HEK293T (cell line): ENCODE results near the gene CCDC102A.
"Not testable (repeated sequence)": the region's sequence is repeated elsewhere in the genome, so short reads cannot be mapped to it uniquely, and the experiment has no call there.

ENCODE experiments used
- CTCF ChIA-PET: fragments of 350-600 bp; formaldehyde crosslinking; extraction: SDS; loops from one replicate; lab custom pipeline; 2021; ENCODE audit warnings: antibody characterized with exemption, inconsistent platforms; lab: Yijun Ruan, JAX
- POLR2A ChIA-PET: fragments of 350-600 bp; formaldehyde crosslinking; extraction: SDS; loops from one replicate; lab custom pipeline; 2020; ENCODE audit warnings: antibody characterized with exemption, inconsistent platforms; lab: Yijun Ruan, JAX
- DNase-seq: peaks from one replicate; pipeline ENCODE4 v3.0.0; 2012; ENCODE audit warnings: mixed read lengths; ENCODE audit errors: extremely low spot score
- ARNT ChIP-seq: fragments of 450-650 bp; IDR thresholded peaks from 2 replicates; pipeline ENCODE4 v1.6.1; 2017; ENCODE audit warnings: mild to moderate bottlenecking
- BHLHE40 ChIP-seq: fragments of 450-650 bp; IDR thresholded peaks from 2 replicates; pipeline ENCODE4 v1.6.1; 2016; ENCODE audit warnings: mild to moderate bottlenecking, moderate library complexity, borderline replicate concordance
- CTBP1 ChIP-seq: fragments of 450-650 bp; IDR thresholded peaks from 2 replicates; pipeline ENCODE4 v1.6.1; 2016; ENCODE audit warnings: borderline replicate concordance
- ELF4 ChIP-seq: fragments of 450-650 bp; IDR thresholded peaks from 2 replicates; pipeline ENCODE4 v1.6.1; 2017; ENCODE audit warnings: antibody characterized with exemption
- FOXA1 ChIP-seq: fragments of 450-650 bp; IDR thresholded peaks from 2 replicates; pipeline ENCODE4 v1.6.1; 2016; ENCODE audit warnings: mild to moderate bottlenecking
- FOXK2 ChIP-seq: fragments of 450-650 bp; IDR thresholded peaks from 2 replicates; pipeline ENCODE4 v1.6.1; 2016; ENCODE audit warnings: mild to moderate bottlenecking
- FOXM1 ChIP-seq: fragments of 450-650 bp; IDR thresholded peaks from 2 replicates; pipeline ENCODE4 v1.6.1; 2017; ENCODE audit warnings: mild to moderate bottlenecking, borderline replicate concordance
- HDGF ChIP-seq: fragments of 450-650 bp; IDR thresholded peaks from 2 replicates; pipeline ENCODE4 v1.6.1; 2017; ENCODE audit warnings: antibody characterized with exemption, borderline replicate concordance
- L3MBTL2 ChIP-seq: fragments of 450-650 bp; conservative IDR thresholded peaks from 2 replicates; pipeline ENCODE4 v1.6.1; 2016; ENCODE audit warnings: mild to moderate bottlenecking
- LEF1 ChIP-seq: fragments of 450-650 bp; IDR thresholded peaks from 2 replicates; pipeline ENCODE4 v1.6.1; 2017; ENCODE audit warnings: mild to moderate bottlenecking, borderline replicate concordance
- NFRKB ChIP-seq: fragments of 450-650 bp; IDR thresholded peaks from 2 replicates; pipeline ENCODE4 v1.6.1; 2016; ENCODE audit warnings: mild to moderate bottlenecking, moderate library complexity
- PKNOX1 ChIP-seq: fragments of 450-650 bp; IDR thresholded peaks from 2 replicates; pipeline ENCODE4 v1.6.1; 2016
- SP1 ChIP-seq: fragments of 450-650 bp; IDR thresholded peaks from 2 replicates; pipeline ENCODE4 v1.6.1; 2017
- SUZ12 ChIP-seq: fragments of 450-650 bp; IDR thresholded peaks from 2 replicates; pipeline ENCODE4 v1.6.1; 2016; ENCODE audit warnings: mild to moderate bottlenecking
- TARDBP ChIP-seq: fragments of 450-650 bp; IDR thresholded peaks from 2 replicates; pipeline ENCODE4 v1.6.1; 2016
- ZNF384 ChIP-seq: fragments of 450-650 bp; IDR thresholded peaks from 2 replicates; pipeline ENCODE4 v1.6.1; 2016

CCDC102A gene

GRCh38 chr16:57504001-57504400 lies 32.4 kb downstream of the CCDC102A start:
- CTCF ChIA-PET: interaction anchor here (0.7 kb wide), 1 partner anchor 39 kb away, joined by 3 read pairs; no protein-coding TSS in a partner anchor
- no peak for DNase-seq
- TF ChIP-seq PKNOX1 (no peak), ELF4 (no peak), BHLHE40 (no peak), FOXM1 (no peak), CTBP1 (no peak), NFRKB (no peak), ARNT (no peak), FOXK2 (no peak), ZNF384 (no peak), HDGF (no peak), SUZ12 (no peak), L3MBTL2 (no peak), LEF1 (no peak), FOXA1 (no peak), SP1 (no peak), TARDBP (no peak)
- POLR2A ChIA-PET: interaction anchor here (1.4 kb wide), 1 partner anchor 57 kb away, joined by 3 read pairs; the partner anchor contains the start of genes CIAPIN1 and COQ9

- TF ChIP-seq FOXM1 (no peak), L3MBTL2 (no peak), PKNOX1 (no peak), SP1 (no peak), ZNF384 (no peak), TARDBP (no peak), ARNT (no peak), SUZ12 (no peak), CTBP1 (no peak), HDGF (no peak), BHLHE40 (no peak), FOXA1 (no peak), NFRKB (no peak), FOXK2 (no peak), ELF4 (no peak), LEF1 (no peak)
- no peak for DNase-seq
- ChIA-PET CTCF (no interaction called here), POLR2A (interaction anchor here (1.4 kb wide), 1 partner anchor 56 kb away, joined by 3 read pairs; the partner anchor contains the start of genes CIAPIN1 and COQ9)
Observed at GRCh38 chr16:57503366-57503765, 33.0 kb downstream of the CCDC102A start.

- TF ChIP-seq BHLHE40 (no peak), FOXA1 (no peak), SUZ12 (no peak)
- POLR2A ChIA-PET: no interaction called here
- CTCF ChIA-PET: no interaction called here
- DNase-seq: no peak
Observed at GRCh38 chr16:57502048-57502775, 34.2 kb downstream of the CCDC102A start.

GRCh38 chr16:57501492-57501891 lies 34.9 kb downstream of the CCDC102A start:
- no peak for DNase-seq
- ChIA-PET CTCF (interaction anchor here (1.0 kb wide), 1 partner anchor 18 kb away, joined by 3 read pairs; no protein-coding TSS in a partner anchor), POLR2A (no interaction called here)
- TF ChIP-seq ELF4 (no peak), NFRKB (no peak), FOXM1 (no peak), FOXA1 (no peak), SUZ12 (no peak), SP1 (no peak), LEF1 (no peak), FOXK2 (no peak), ZNF384 (no peak), TARDBP (no peak), CTBP1 (no peak), BHLHE40 (no peak), PKNOX1 (no peak), L3MBTL2 (no peak), HDGF (no peak)

GRCh38 chr16:57500578-57501111 lies 35.7 kb downstream of the CCDC102A start:
- POLR2A ChIA-PET: no interaction called here
- DNase-seq: no peak
- no peak for TF ChIP-seq SUZ12
- no peak for TF ChIP-seq ELF4
- TF ChIP-seq TARDBP: no peak
- no peak for TF ChIP-seq ZNF384
- no peak for TF ChIP-seq HDGF
- no peak for TF ChIP-seq NFRKB
- no peak for TF ChIP-seq L3MBTL2
- no peak for TF ChIP-seq SP1
- no peak for TF ChIP-seq FOXM1
- no peak for TF ChIP-seq CTBP1
- TF ChIP-seq FOXA1: no peak
- TF ChIP-seq PKNOX1: no peak
- no peak for TF ChIP-seq FOXK2
- TF ChIP-seq BHLHE40: no peak
- TF ChIP-seq LEF1: no peak
- CTCF ChIA-PET: interaction anchor here (1.0 kb wide), 1 partner anchor 19 kb away, joined by 3 read pairs; no protein-coding TSS in a partner anchor

GRCh38 chr16:57499941-57500340 lies 36.4 kb downstream of the CCDC102A start:
- CTCF ChIA-PET, DNase-seq, POLR2A ChIA-PET: not testable (repeated sequence)
